HG02852 (cell line): ENCODE results near the gene TRIM25.

ENCODE experiments used
- ATAC-seq: cut with Tn5 transposase; IDR thresholded peaks from one replicate; pipeline ENCODE4 v1.9.1; 2021; ENCODE audit warnings: mild to moderate bottlenecking, moderate library complexity; ENCODE audit not compliant: unreplicated experiment

TRIM25 gene

GRCh38 chr17:56928586-56928985 lies 14.7 kb upstream of the TRIM25 start:
- ATAC-seq: no peak

DNA sequence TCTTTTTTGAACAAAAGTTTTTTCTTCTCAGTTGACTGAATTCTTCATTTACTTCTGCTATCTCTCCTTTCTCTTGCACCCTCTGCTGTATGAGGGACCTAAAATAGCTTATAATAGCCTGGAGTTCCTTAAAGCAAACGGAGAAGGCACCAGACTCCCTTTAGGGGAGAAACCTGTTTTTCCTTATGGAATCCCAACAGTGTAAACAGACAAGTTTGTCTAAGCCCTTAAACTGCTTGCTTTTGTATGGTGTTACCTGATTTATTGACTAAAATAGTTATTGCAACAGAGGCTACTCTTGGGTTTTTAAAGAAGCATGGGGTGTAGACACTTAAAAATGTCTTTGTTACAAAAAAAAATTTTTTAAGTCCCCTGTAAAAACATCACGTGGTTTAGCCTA lies 12.9 kb upstream of the TRIM25 start:
- no peak for ATAC-seq

DNA sequence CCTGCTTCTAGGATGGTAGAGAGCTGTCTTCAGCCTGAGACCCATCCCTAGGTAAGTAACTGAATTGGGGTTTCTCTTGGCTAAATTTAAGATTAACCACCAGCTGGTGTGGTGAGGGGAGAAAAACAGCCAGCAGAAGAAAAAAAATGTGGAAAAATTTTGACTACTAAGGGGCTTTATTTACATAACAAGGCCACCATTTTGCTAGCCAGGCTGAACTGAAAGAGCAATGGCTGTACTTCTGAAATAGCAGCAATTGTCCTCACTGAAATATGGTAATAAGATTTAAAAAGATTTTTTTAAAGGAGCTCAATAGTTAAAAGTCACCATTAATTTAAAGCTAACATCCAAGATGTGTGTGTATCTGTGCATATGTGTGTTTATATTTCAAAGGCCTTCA lies 12.4 kb upstream of the TRIM25 start:
- no peak for ATAC-seq

GRCh38 chr17:56925088-56925487 lies 11.2 kb upstream of the TRIM25 start:
- no peak for ATAC-seq

DNA sequence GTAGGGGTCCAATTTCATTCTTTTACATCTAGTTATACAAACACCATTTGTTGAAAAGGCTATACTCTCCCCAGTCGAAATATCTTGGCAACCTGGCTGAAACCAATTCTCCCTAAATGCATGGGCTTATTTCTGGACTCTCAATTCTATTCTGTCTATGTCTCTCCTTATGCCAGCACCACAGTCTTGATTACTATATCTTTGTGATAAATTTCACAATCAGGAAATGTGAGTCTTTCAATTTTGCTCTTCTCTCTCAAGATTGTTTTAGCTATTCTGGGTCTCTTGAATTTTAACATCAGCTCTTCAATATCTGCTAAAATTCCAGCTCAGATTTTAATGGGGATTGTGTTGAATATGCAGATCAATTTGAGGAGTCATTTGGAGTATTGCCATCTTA lies 5.9 kb upstream of the TRIM25 start:
- no peak for ATAC-seq

DNA sequence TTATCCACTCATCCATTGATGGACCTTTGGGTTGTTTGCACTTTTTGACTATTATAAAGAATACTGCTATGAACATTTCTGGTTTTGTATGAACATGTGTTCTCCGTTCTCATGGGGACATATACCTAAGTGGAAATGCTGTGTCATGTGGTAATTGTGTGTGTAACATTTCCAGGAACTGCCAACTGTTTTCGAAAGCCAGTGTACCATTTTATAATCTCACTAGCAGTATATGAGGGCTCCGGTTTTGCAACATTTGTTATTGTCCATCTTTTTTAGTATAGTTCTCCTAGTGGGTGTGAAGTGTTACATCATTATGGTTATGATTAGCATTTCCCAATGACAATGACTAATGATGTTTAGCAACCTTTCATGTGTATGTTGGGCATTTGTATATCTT lies 5.1 kb upstream of the TRIM25 start:
- ATAC-seq: no peak

- no peak for ATAC-seq
Observed at GRCh38 chr17:56917559-56918296, 3.9 kb upstream of the TRIM25 start.

DNA sequence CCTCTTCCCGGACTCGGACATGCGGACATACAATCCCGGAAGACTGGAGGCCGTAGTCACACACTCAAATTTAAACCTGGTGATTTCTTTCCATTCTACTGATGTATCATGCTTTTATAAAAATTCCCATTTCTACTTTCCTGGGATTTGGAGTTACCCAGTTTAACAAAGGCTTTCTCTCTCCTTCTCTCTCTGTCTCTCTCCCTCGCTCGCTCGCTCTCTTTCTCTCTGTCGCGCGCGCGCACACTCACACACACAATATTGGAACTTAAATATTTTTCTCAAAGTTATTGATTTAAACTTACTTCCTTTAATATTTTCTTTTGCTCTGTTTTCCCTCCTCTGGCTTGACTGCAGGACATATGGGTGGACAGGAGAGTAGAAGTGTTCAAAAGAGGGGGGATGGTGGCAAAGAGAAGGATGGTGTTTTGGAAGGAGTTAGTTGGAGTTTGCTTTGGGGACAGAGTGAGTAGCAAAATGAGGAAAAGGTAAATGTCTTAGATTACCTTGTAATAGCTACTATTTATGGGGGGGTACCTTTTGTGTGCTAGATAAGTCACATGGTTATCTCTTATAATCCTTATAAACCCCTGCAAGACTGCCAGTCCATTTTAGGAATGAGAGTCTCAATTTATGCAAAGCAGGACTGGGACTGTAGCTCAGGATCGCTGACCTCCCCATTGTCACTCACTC lies 878 bp upstream of the TRIM25 start:
- ATAC-seq: no peak

DNA sequence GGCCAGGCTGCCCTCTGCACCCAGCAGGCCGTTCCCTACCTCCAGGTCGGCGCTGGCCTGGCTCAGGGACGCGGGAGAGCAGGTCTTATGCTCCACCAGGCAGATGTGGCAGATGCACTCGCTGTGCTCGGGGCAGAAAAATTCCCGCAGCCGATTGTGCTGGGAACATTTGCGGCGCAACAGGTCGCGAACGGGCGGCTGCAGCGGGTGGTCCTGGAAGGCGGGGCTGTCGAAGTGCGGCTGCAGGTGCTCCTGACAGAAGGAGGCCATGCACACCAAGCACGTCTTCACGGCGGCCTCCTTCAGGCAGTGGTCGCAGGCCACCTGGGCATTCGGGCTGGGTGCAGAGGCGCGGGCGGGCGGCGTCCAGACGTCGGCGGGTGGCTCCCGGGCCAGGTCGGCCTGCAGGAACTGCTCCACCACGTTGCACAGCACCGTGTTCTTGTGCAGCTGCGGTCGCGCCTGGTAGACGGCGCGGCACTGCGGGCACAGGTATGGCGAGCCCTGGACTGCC lies 439 bp downstream of the TRIM25 start:
- ATAC-seq: peak; percentile 29

DNA sequence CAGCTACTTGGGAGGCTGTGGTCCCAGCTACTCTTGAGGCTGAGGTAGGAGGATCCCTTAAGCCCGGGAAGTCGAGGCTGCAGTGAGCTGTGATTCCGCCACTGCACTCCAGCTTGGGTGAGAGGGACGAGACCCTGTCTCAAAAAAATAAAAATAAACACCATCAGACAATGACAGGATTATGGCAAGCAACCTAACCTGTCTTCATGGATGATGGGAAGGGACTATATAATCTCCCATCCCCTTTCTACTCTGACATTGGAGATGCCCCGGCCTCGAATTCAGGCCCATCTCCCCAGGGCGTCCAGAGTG lies 893 bp downstream of the TRIM25 start:
- ATAC-seq: no peak

GRCh38 chr17:56912105-56912999 lies 1.5 kb downstream of the TRIM25 start:
- ATAC-seq: no peak

DNA sequence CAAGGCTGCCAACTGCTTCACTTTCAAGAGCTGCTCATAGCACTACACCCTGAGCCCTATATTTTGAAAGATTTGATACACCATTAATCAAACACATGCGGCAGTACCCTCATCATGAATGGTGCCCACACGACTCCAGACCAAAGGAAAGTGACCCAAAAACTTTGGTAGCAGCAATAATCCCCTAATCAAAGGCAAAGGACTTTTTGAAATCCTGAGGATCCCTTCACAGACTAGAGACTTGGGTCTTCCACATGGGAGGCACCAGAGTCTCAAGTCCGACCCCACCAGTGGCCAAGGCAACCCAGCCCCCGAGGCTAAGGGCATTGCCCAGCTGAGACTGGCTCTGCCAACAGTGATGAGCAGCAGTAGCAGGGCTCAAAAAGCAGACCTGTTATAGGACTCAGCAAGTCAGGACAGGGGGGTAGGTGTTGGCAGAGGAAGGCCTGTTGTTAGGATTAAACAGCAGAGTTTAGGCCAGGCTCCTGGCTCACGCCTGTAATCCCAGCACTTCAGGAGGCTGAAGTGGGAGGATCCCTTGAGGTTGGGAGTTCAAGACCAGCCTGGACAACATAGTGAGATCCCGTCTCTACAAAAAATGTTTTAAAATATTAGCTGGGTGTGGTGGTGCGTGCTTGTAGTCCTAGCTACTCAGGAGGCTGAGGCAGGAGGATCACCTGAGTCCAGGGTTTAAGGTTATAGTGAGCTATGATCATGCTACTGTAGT lies 3.2 kb downstream of the TRIM25 start:
- no peak for ATAC-seq

- no peak for ATAC-seq
Observed at GRCh38 chr17:56909742-56910508, 3.9 kb downstream of the TRIM25 start.

DNA sequence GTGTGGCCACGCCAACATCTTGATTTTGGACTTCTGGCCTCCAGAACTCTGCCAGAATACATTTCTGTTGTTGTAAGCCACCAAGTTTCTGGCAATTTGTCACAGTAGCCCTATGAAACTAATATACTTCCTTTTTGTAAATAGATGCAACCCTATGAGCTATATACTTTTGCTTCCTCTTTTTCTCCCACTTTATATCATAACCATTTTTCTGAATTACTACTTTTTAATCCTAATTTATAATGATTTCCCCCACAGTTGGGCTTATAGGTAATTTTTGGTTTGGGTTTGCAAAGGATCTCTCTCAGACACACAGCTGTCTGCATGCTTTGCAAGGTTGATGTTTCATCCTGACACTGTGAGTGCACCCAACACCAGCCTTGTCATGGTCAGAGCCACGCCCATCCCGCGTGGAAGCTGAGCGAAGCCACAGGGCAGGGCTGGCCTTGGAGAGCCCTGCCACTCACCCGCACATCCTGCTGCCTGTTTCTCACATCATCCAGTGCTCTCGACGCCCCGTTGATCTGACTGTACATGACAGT lies 5.8 kb downstream of the TRIM25 start:
- peak; percentile 79 for ATAC-seq

GRCh38 chr17:56903560-56903959 lies 10.3 kb downstream of the TRIM25 start:
- no peak for ATAC-seq

- ATAC-seq: no peak
Observed at GRCh38 chr17:56902348-56902747, 11.5 kb downstream of the TRIM25 start.

DNA sequence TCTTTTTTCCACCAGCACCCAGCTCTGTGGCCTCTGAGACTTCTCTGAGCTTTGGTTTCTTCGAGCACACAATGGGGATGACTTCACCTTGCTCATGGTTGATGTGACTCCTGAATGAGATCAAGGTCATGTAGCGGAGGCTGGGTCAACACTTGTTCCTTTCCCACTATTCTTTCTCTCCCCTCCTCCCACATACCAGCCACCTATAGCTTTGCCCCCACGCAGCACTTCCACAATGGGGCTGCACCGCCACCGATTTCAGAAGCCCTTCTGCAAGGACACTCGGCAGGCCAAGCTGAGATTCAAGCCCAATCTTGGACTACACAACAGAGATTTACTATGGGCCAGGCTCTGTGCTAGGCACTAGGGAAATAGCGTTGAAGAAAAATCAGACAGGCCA lies 14.4 kb downstream of the TRIM25 start:
- ATAC-seq: no peak

- no peak for ATAC-seq
Observed at GRCh38 chr17:56898874-56899273, 15.0 kb downstream of the TRIM25 start.

DNA sequence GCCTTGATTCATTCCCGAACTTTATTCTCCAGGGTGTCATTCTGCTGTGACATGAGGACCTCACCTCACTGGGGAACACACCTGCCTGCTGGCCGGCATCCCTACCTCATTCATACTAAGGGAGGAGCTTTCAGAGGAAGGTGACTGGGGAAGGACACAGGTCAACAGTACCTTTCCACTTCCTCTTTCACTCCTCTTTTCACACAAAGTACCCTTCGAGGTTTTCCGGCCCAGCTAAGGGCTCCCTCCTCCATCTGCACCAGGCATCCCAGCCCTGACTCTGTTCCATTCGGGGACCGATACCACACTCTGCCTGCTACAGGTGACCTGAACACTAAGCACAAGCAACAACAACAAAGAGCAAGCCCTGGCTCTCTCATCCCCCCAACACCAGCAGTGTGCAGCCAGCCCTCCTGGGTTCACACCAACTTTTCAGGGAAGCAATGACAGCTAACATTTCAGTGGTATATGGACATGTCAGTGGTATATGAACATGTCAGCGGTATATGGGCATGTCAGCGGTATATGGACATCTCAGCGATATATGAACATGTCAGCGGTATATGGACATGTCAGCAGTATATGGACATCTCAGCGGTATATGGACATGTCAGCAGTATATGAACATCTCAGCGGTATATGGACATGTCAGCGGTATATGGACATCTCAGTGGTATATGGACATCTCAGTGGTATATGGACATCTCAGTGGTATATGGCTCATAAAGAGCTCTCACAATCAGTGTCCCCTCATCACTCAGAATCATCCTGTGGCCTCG lies 16.0 kb downstream of the TRIM25 start:
- peak; percentile 66 for ATAC-seq
